SH-SY5Y (cell line): ENCODE results near the gene KRT79.

Experiments
- GATA2 ChIP-seq: IDR thresholded peaks from 2 replicates; pipeline ENCODE4 v1.6.1; 2011; ENCODE audit warnings: mild to moderate bottlenecking, low read depth, low read length
- GATA3 ChIP-seq: IDR thresholded peaks from 2 replicates; pipeline ENCODE4 v1.6.1; 2011; ENCODE audit warnings: low read depth, mild to moderate bottlenecking, low read length, moderate library complexity

- TF ChIP-seq GATA2 = no peak
- no peak for TF ChIP-seq GATA3
These were observed 2.6 kb upstream of the KRT79 start for GRCh38 chr12:52836491-52837412.
